Midbrain (tissue), 1 donor: ENCODE results near the gene TADA2B.

ENCODE experiments used
- DNase-seq: peaks from one replicate; lab custom pipeline; 2025; lab: John Stamatoyannopoulos, UW

Gene TADA2B

GRCh38 chr4:7018281-7018680, 24.9 kb upstream of the TADA2B start:
- no peak for DNase-seq

DNA sequence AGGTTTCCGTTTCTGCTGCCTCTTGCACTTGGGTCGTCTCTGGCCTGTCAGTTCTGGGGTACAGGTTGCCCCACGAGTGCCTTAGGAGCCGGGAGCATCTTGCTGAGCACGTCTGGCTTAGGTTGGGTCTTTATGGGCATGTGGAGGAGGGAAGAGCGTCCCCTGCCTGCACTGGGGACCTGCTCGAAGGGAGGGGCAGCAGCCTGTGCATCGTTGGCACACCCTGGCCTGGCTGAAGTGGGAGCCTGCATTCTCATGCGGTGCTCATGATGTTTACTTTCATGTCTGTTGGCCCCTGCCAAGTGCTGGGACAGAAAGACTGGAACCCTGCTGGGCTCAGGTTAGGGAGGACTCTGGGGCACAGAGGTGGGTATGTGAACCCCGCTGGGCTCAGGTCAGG, 23.8 kb upstream of the TADA2B start:
- no peak for DNase-seq

GRCh38 chr4:7020290-7020689, 22.9 kb upstream of the TADA2B start:
- DNase-seq: no peak

DNA sequence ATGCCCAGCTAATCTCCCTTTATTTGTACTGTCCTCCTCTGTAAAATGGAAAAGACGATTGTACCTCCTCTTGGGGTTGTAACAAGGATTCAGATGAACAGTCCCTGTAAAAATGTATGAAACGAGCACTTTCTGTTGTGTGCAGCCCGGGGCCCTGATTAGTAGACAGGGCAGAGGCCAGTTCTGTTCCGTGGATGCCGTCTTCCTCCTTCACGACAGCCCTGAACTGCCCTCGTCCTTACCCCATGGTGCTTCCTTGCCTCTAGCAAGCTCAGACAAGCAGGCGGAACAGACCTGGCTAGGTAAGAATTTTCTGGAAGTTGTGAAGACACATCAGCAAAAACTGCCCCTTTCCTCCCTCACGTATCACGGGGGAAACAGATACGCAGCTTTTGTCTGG, 22.3 kb upstream of the TADA2B start:
- no peak for DNase-seq

DNA sequence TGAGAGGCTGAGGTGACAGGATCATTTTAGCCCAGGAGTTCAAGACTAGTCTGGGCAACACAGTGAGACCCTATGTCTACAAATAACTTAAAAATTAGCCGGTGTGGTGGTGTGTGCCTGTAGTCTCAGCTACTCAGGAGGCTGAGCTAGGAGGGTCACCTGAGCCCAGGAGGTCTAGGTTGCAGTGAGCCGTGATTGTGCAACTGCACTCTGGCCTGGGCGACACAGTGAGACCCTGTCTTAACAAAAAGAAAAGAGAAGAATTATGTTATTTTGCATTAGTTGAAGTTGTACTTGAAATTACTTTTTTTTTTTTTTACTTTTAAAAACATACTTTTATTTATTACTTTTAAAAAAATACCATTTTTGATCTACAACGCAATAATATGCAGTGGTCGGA, 21.8 kb upstream of the TADA2B start:
- no peak for DNase-seq

DNA sequence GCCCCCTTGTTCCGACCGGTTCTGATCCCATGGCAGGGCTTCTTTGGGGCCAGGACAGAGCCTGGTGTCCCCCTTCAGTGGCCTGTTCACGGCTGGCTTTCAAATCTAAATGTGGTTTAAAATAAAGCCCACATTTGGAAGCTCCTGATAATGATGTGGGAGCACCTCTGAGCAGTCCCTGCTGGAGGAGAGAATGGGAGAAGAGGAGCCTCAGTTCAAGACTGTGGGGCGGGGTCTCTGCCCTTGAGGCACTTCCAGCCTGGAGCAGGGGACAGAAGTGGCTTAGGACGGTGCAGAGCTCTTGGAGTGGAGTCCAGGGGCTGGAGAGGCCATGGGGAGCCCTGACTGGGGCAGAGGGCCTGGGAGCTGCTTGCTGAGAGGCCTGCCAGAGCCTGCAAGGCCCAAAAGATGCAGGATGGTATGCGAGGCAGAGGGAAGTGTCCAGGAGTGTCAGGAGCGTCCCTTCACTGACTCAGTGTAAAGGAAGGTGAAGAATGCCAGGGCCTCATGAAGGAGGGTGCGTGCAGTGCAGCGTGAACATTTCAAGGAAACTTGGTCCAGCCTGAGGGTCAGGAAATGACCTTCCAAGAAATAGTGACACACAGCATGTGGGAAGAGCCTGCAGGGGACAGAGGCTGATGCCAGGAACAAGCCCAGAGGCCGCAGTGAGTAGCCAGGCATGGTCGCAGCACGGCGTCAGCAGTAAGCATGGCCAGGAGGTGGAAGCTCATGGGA, 21.1 kb upstream of the TADA2B start:
- no peak for DNase-seq

- no peak for DNase-seq
Observed at GRCh38 chr4:7023486-7023885, 19.7 kb upstream of the TADA2B start.

DNA sequence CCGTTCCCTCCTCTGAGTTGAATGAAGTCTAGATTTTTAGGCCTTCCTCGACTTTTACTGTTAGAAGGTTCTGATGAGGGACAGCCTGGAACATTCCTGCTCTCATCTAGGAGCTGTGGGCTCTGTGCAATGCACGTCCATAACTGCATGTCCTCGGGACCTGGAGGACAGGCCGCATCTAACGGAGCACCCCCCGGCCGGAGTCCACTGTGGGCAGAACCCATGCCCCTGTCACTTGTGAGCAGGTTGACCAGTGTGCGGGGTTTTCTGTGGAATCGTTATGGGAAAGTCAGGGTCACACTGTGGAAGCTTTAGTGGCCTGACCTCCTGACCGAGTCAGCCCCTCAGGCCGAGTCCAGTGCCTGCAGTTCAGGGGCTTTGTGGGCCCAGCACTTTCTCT, 19.3 kb upstream of the TADA2B start:
- no peak for DNase-seq

GRCh38 chr4:7024336-7024890, 18.8 kb upstream of the TADA2B start:
- DNase-seq: no peak

GRCh38 chr4:7025040-7025602, 18.1 kb upstream of the TADA2B start:
- DNase-seq: no peak

DNA sequence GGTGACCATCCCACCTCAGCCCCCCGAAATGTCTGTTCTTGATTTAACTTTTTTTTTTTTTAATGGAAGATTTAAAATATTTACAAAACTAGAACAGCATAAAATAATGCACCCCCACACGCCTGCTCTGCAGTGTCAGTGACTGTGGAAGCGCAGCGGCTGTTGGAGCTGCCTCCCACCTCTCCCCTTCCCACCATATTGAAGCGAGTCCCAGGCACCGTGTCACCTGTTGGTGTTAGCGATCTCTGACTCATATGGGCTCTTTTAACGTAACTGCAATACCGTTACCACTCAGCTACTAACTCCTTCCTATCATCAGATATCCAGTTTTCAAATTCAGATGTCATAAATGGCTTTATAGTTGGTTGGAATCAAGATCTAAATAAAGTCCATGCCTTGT, 17.1 kb upstream of the TADA2B start:
- DNase-seq: no peak

- no peak for DNase-seq
Observed at GRCh38 chr4:7027284-7027683, 15.9 kb upstream of the TADA2B start.

- no peak for DNase-seq
Observed at GRCh38 chr4:7027913-7028312, 15.3 kb upstream of the TADA2B start.

GRCh38 chr4:7029212-7029611, 14.0 kb upstream of the TADA2B start:
- DNase-seq: peak; percentile 47

- no peak for DNase-seq
Observed at GRCh38 chr4:7029921-7030320, 13.3 kb upstream of the TADA2B start.

GRCh38 chr4:7030856-7031255, 12.3 kb upstream of the TADA2B start:
- DNase-seq: no peak

GRCh38 chr4:7031558-7032449, 11.4 kb upstream of the TADA2B start:
- no peak for DNase-seq

DNA sequence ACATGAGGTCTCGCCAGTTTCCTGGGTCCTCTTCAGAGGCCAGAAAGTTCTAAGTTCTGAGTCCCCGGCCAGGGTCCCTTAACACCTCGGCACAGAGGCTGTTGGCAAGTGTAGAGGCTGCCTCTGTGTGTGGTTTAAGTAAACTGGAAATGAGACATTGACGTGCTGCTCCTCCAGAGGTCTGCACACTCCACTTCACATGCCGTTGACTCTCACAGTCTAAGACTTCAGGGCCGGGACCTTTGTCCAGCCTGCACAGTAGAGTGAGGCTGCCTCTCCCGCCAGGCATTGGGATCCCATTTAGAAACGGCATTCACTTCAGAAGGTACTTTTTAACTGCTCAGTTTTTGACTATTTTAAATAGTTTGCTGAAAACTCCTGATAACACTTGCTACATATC, 10.6 kb upstream of the TADA2B start:
- DNase-seq: no peak

GRCh38 chr4:7034262-7035081, 8.7 kb upstream of the TADA2B start:
- no peak for DNase-seq

DNA sequence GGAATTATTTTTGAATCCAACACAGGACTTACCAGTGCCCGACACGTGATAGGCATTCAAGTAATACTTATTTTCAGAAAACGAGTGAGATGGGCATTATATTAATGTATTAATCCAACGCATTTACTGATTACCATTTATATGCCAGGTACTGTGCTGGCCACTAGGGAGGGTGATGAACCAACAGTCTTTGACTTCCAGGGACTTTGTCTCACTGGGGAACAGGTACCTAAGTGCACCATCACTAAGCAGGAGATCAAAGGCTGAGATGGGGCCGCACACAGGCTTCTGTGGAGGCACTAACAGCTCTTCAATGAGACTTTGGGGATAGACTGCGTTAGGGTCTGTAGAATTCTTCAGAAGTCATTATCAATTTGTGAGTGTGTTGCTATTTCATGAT, 5.7 kb upstream of the TADA2B start:
- no peak for DNase-seq

DNA sequence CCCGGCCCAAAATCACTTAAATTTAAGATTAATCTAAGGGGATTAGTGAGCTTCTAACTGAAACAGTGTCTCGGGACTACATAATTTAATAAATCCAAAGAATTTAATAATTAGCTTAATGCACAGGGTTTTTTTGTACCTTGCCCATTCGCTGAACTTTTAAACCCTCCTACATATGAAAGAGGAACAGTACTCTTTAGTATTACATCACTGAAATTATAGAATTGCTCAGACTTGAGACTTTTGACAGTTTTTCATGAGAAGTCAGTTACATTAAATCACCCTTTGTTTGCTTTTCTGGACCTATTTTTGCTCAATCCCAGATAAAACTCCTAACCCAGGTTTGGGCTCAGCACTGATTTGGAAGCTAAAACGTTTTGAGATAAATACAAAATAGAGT, 2.4 kb upstream of the TADA2B start:
- no peak for DNase-seq

DNA sequence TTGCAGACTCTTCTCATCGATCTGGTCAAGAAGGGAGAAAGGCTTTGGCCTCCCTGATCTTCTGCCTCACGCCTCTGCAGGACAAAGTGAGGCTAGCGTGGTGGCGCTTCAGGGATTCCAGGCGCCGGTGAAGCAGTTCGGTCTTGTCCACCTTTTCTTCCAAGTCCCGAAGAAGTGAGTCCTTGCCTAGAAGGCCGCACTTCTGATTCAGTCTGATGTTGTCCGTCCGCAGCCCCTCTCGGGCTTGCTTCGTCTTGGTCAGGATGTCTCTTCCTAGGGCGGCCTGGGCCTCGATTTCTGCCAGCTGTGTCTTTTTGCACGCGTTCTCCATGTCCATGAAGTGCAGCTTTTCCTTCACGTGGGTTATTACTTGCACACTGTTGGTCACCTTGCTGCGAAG, 1.9 kb upstream of the TADA2B start:
- DNase-seq: no peak
